Measurements from ENCODE around the gene RRP9. TPM values are rescaled to one million over a fixed set of nuclear protein-coding genes. Genes with fewer than 3 reads are reported as not detected.

The RRP9 gene
- total RNA-seq, 1 experiment from 2014 or later, result 34.6 TPM

DNA sequence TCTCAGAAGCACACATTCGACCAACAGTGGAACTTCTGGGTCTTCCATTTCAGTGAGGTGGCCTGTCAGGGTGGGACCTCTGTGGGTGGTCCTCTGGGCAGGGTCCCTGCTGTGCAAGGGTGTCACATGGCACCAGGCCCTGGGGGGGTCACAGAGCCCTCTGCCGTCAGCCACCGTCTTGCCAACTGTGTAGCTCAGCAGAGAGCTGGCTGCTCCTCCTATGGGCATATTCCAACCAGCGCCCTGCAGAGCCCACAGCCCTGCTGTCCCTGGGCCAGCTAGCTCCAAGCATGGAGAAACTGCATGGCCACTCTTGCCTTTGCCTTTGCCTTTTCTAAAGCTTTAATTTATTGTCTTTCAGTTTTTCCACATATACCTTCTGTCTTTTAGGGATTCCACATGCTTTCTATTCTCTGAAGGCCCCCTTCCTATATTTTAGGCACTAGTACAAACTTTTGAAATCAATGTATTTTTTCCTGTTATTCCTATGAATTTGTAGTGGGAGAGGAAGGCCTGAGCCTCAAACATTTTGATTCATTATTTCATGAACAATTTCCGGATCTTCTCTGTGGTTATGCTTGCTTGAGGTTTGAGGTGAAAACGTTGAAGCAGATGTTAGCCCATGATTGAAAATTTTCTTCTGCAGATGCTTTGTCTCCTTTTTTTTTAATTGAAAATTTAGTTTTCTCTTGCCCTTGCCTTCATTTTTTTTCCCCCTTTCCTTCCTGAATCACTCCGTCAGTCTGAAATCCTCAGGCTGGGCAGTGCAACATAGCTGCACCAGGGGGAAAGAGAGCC is 50.3 kb downstream of the RRP9 start:
- no peak for DNase-seq (ENCODE audit: low read depth)
- in situ Hi-C loops (cut with HindIII; ENCODE audit: low pct_unique_long_range_greater_than_20kb, low sequenced_read_pairs), result no loop called here

- DNase-seq (ENCODE audit: low read depth), result no peak
- in situ Hi-C loops (cut with HindIII; ENCODE audit: low pct_unique_long_range_greater_than_20kb, low sequenced_read_pairs), result no loop called here
These were observed 53.1 kb downstream of the RRP9 start for GRCh38 chr3:51888463-51889105.

DNA sequence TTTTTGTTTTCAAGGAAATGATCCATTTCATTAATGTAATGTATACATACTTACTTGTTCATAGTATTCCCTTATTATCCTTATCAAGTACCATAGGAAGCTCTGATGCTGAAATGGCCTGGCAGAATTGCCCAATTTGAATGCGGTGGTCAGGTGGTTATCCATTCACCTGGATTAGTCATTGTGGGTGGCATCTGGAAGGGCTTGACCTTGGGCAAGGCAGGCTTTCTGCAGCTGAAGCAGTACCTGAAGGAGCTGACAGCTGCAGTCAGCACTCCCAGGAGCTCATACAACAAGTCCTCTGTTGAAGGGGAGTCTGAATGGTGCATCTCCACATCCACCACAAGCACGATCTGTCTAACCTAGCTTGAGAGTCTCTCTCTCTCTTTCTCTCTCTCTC is 54.1 kb downstream of the RRP9 start:
- DNase-seq (ENCODE audit: low read depth), result peak; percentile 7
- in situ Hi-C loops (cut with HindIII; ENCODE audit: low pct_unique_long_range_greater_than_20kb, low sequenced_read_pairs), result no loop called here

- DNase-seq (ENCODE audit: low read depth), result no peak
- in situ Hi-C loops (cut with HindIII; ENCODE audit: low pct_unique_long_range_greater_than_20kb, low sequenced_read_pairs), result no loop called here
These were observed 55.3 kb downstream of the RRP9 start for GRCh38 chr3:51886447-51886846.

Other genes starting within 250 kb of the RRP9 start
- gene GRM2, start 234.8 kb downstream of the RRP9 start, total RNA-seq (2014; rRNA removed; shearing (Covaris generic); ENCODE audit: low replicate concordance), result not detected in 2 replicates
- not detected in 2 replicates for gene IQCF6, start 162.7 kb downstream of the RRP9 start, total RNA-seq (2014; rRNA removed; shearing (Covaris generic); ENCODE audit: low replicate concordance)
- not detected in 2 replicates for gene IQCF2, start 80.3 kb downstream of the RRP9 start, total RNA-seq (2014; rRNA removed; shearing (Covaris generic); ENCODE audit: low replicate concordance)
- gene IQCF5, start 66.3 kb downstream of the RRP9 start, total RNA-seq (2014; rRNA removed; shearing (Covaris generic); ENCODE audit: low replicate concordance), result not detected in 2 replicates
- gene IQCF1, start 38.6 kb downstream of the RRP9 start, total RNA-seq (2014; rRNA removed; shearing (Covaris generic); ENCODE audit: low replicate concordance), result not detected in 2 replicates
- 29.4 and 30.0 TPM in 2 replicates for gene PARP3, start 459 bp upstream of the RRP9 start, total RNA-seq (2014; rRNA removed; shearing (Covaris generic); ENCODE audit: low replicate concordance)
- gene GPR62, start 13.5 kb upstream of the RRP9 start, total RNA-seq (2014; rRNA removed; shearing (Covaris generic); ENCODE audit: low replicate concordance), result not detected in 2 replicates
- gene PCBP4, start 25.6 kb upstream of the RRP9 start, total RNA-seq (2014; rRNA removed; shearing (Covaris generic); ENCODE audit: low replicate concordance), result 7.8 and 10.5 TPM in 2 replicates
- 19.6 and 45.4 TPM in 2 replicates for gene ABHD14B, start 32.1 kb upstream of the RRP9 start, total RNA-seq (2014; rRNA removed; shearing (Covaris generic); ENCODE audit: low replicate concordance)
- 11.9 and 12.8 TPM in 2 replicates for gene ABHD14A, start 33.2 kb upstream of the RRP9 start, total RNA-seq (2014; rRNA removed; shearing (Covaris generic); ENCODE audit: low replicate concordance)
- gene ACY1, start 41.6 kb upstream of the RRP9 start, total RNA-seq (2014; rRNA removed; shearing (Covaris generic); ENCODE audit: low replicate concordance), result 101 and 159 TPM in 2 replicates
- gene RPL29, start 54.0 kb upstream of the RRP9 start, total RNA-seq (2014; rRNA removed; shearing (Covaris generic); ENCODE audit: low replicate concordance), result 810 and 960 TPM in 2 replicates
- 1.1 and 3.2 TPM in 2 replicates for gene DUSP7, start 114.7 kb upstream of the RRP9 start, total RNA-seq (2014; rRNA removed; shearing (Covaris generic); ENCODE audit: low replicate concordance)
- 20.8 and 32.1 TPM in 2 replicates for gene POC1A, start 212.5 kb upstream of the RRP9 start, total RNA-seq (2014; rRNA removed; shearing (Covaris generic); ENCODE audit: low replicate concordance)

All from Caki2 (cell line).